ENCODE data around the gene SPHK2. TPM values are rescaled to one million over a fixed set of nuclear protein-coding genes. Genes with fewer than 3 reads are reported as not detected.

The SPHK2 gene
- total RNA-seq, 1 donor from 2014 or later, result 13.0 TPM

- DNase-seq (ENCODE audit: low read depth), result no peak
- H3K4me3 ChIP-seq (ENCODE audit: low read depth, low read length), result no peak overlapping the region
- no peak for TF ChIP-seq CTCF (conservative IDR thresholded peaks at IDR 0.05; ENCODE audit: low read depth, low read length)
These were observed 40.4 kb upstream of the SPHK2 start for GRCh38 chr19:48578891-48579290.

GRCh38 chr19:48582168-48582567, 37.1 kb upstream of the SPHK2 start:
- no peak for TF ChIP-seq CTCF (conservative IDR thresholded peaks at IDR 0.05; ENCODE audit: low read depth, low read length)
- H3K4me3 ChIP-seq (ENCODE audit: low read depth, low read length), result no peak overlapping the region
- no peak for DNase-seq (ENCODE audit: low read depth)

GRCh38 chr19:48587387-48587786, 31.9 kb upstream of the SPHK2 start:
- H3K4me3 ChIP-seq (ENCODE audit: low read depth, low read length), result no peak overlapping the region
- TF ChIP-seq CTCF (conservative IDR thresholded peaks at IDR 0.05; ENCODE audit: low read depth, low read length), result no peak
- no peak for DNase-seq (ENCODE audit: low read depth)

- peak; percentile 23 for DNase-seq (ENCODE audit: low read depth)
- TF ChIP-seq CTCF (conservative IDR thresholded peaks at IDR 0.05; ENCODE audit: low read depth, low read length), result peak; percentile 93
These were observed 30.5 kb upstream of the SPHK2 start for GRCh38 chr19:48588670-48589401.

GRCh38 chr19:48591021-48591420, 28.3 kb upstream of the SPHK2 start:
- no peak for TF ChIP-seq CTCF (conservative IDR thresholded peaks at IDR 0.05; ENCODE audit: low read depth, low read length)
- no peak for DNase-seq (ENCODE audit: low read depth)
- no peak overlapping the region for H3K4me3 ChIP-seq (ENCODE audit: low read depth, low read length)

More at GRCh38 chr19:48588670-48589401, 30.5 kb upstream of the SPHK2 start:
- peak overlapping the region; percentile 32 for H3K4me3 ChIP-seq (ENCODE audit: low read depth, low read length)

- no peak for DNase-seq (ENCODE audit: low read depth)
- TF ChIP-seq CTCF (conservative IDR thresholded peaks at IDR 0.05; ENCODE audit: low read depth, low read length), result no peak
- H3K4me3 ChIP-seq (ENCODE audit: low read depth, low read length), result no peak overlapping the region
These were observed 24.1 kb upstream of the SPHK2 start for GRCh38 chr19:48595171-48595570.

- no peak overlapping the region for H3K4me3 ChIP-seq (ENCODE audit: low read depth, low read length)
- TF ChIP-seq CTCF (conservative IDR thresholded peaks at IDR 0.05; ENCODE audit: low read depth, low read length), result no peak
- DNase-seq (ENCODE audit: low read depth), result no peak
These were observed 23.5 kb upstream of the SPHK2 start for GRCh38 chr19:48595833-48596232.

Data from epithelial cell of proximal tubule (primary cell).